ENCODE results near the gene SNED1.

The SNED1 gene

GRCh38 chr2:241133436-241133820, 135.0 kb downstream of the SNED1 start:
- DNase-seq: no peak

GRCh38 chr2:241134711-241135110, 136.3 kb downstream of the SNED1 start:
- DNase-seq: no peak

- DNase-seq: no peak
Observed at GRCh38 chr2:241135737-241136136, 137.3 kb downstream of the SNED1 start.

GRCh38 chr2:241136191-241136590, 137.8 kb downstream of the SNED1 start:
- no peak for DNase-seq

GRCh38 chr2:241136661-241137260, 138.3 kb downstream of the SNED1 start:
- DNase-seq: no peak

- no peak for DNase-seq
Observed at GRCh38 chr2:241137276-241138190, 139.1 kb downstream of the SNED1 start.

GRCh38 chr2:241138471-241138870, 140.1 kb downstream of the SNED1 start:
- DNase-seq: no peak

- DNase-seq: no peak
Observed at GRCh38 chr2:241139531-241140444, 141.4 kb downstream of the SNED1 start.

GRCh38 chr2:241140445-241140840, 142.0 kb downstream of the SNED1 start:
- no peak for DNase-seq

- DNase-seq: no peak
Observed at GRCh38 chr2:241141214-241141770, 142.9 kb downstream of the SNED1 start.

GRCh38 chr2:241142063-241142462, 143.6 kb downstream of the SNED1 start:
- DNase-seq: no peak

- no peak for DNase-seq
Observed at GRCh38 chr2:241142593-241142992, 144.2 kb downstream of the SNED1 start.
